Skeletal muscle satellite cell (primary cell): ENCODE results near the gene CACNB4.
A peak's percentile ranks its signal among the peaks of the same experiment; 100 is the strongest.
"Not testable (repeated sequence)": the region's sequence is repeated elsewhere in the genome, so short reads cannot be mapped to it uniquely, and the experiment has no call there.

ENCODE experiments used
- H3K27me3 ChIP-seq: 2 replicates; pipeline ENCODE4 v1.7.0; 2013; ENCODE audit warnings: low read length; ENCODE audit not compliant: control insufficient read depth, insufficient read depth
- H3K36me3 ChIP-seq: 2 replicates; pipeline ENCODE4 v1.7.0; 2013; ENCODE audit warnings: mild to moderate bottlenecking, control low read depth, low read length; ENCODE audit not compliant: insufficient read depth
- H3K4me1 ChIP-seq: 2 replicates; pipeline ENCODE4 v1.7.0; 2013; ENCODE audit warnings: low read length; ENCODE audit not compliant: control insufficient read depth, insufficient read depth
- H3K4me2 ChIP-seq: 2 replicates; pipeline ENCODE4 v1.7.0; 2013; ENCODE audit warnings: mild to moderate bottlenecking, low read length
- H3K4me3 ChIP-seq: 2 replicates; pipeline ENCODE4 v1.7.0; 2013; ENCODE audit warnings: low read length
- H3K9ac ChIP-seq: 2 replicates; pipeline ENCODE4 v1.7.0; 2013; ENCODE audit warnings: mild to moderate bottlenecking, low read depth, low read length, moderate library complexity
- H3K9me3 ChIP-seq: replicated peaks from 2 replicates; pipeline ENCODE4 v1.7.0; 2013; ENCODE audit warnings: mild to moderate bottlenecking, control low read depth, low read length

Gene CACNB4

GRCh38 chr2:152103271-152103670 lies 4.4 kb upstream of the CACNB4 start:
- Histone ChIP-seq H3K4me1 (peaks cover 14% of the 10 kb centered on the region), H3K4me2 (no peak overlapping the region), H3K4me3 (no peak overlapping the region), H3K9me3 (no peaks in the 10 kb centered on the region), H3K36me3 (no peaks in the 10 kb centered on the region), H3K27me3 (peaks cover 36% of the 10 kb centered on the region), H3K9ac (no peak overlapping the region)

GRCh38 chr2:152100961-152101360 lies 2.1 kb upstream of the CACNB4 start:
- H3K9ac ChIP-seq: no peak overlapping the region
- H3K4me1 ChIP-seq: peaks cover 25% of the 10 kb centered on the region
- no peak overlapping the region for H3K4me2 ChIP-seq
- peaks cover 57% of the 10 kb centered on the region for H3K27me3 ChIP-seq
- no peaks in the 10 kb centered on the region for H3K9me3 ChIP-seq
- no peak overlapping the region for H3K4me3 ChIP-seq
- H3K36me3 ChIP-seq: no peaks in the 10 kb centered on the region

GRCh38 chr2:152099367-152100050 lies 665 bp upstream of the CACNB4 start:
- Histone ChIP-seq H3K4me1 (peaks cover 25% of the 10 kb centered on the region), H3K9me3 (no peaks in the 10 kb centered on the region), H3K9ac (peak overlapping the region; percentile 19), H3K36me3 (no peaks in the 10 kb centered on the region), H3K4me2 (peak overlapping the region; percentile 77), H3K4me3 (peak overlapping the region; percentile 51), H3K27me3 (peaks cover 68% of the 10 kb centered on the region)

- no peaks in the 10 kb centered on the region for H3K9me3 ChIP-seq
- H3K27me3 ChIP-seq: peaks cover 68% of the 10 kb centered on the region
- no peaks in the 10 kb centered on the region for H3K36me3 ChIP-seq
- H3K4me3 ChIP-seq: peak overlapping the region; percentile 51
- peak overlapping the region; percentile 77 for H3K4me2 ChIP-seq
- H3K9ac ChIP-seq: no peak overlapping the region
- peaks cover 25% of the 10 kb centered on the region for H3K4me1 ChIP-seq
These were observed 896 bp downstream of the CACNB4 start for GRCh38 chr2:152097801-152098495.

- Histone ChIP-seq H3K4me1 (peaks cover 25% of the 10 kb centered on the region), H3K9ac (no peak overlapping the region), H3K36me3 (no peaks in the 10 kb centered on the region), H3K4me3 (peak overlapping the region; percentile 51), H3K27me3 (peaks cover 68% of the 10 kb centered on the region), H3K4me2 (peak overlapping the region; percentile 77), H3K9me3 (no peaks in the 10 kb centered on the region)
These were observed 1.5 kb downstream of the CACNB4 start for GRCh38 chr2:152097290-152097800.

- H3K9me3 ChIP-seq: no peaks in the 10 kb centered on the region
- no peak overlapping the region for H3K4me3 ChIP-seq
- peaks cover 25% of the 10 kb centered on the region for H3K4me1 ChIP-seq
- peaks cover 65% of the 10 kb centered on the region for H3K27me3 ChIP-seq
- H3K9ac ChIP-seq: no peak overlapping the region
- no peak overlapping the region for H3K4me2 ChIP-seq
- no peaks in the 10 kb centered on the region for H3K36me3 ChIP-seq
These were observed 3.7 kb downstream of the CACNB4 start for GRCh38 chr2:152095146-152095545.

- no peak overlapping the region for H3K4me3 ChIP-seq
- H3K4me1 ChIP-seq: peaks cover 19% of the 10 kb centered on the region
- no peak overlapping the region for H3K4me2 ChIP-seq
- H3K9ac ChIP-seq: no peak overlapping the region
- no peaks in the 10 kb centered on the region for H3K36me3 ChIP-seq
- H3K27me3 ChIP-seq: peaks cover 63% of the 10 kb centered on the region
- no peaks in the 10 kb centered on the region for H3K9me3 ChIP-seq
These were observed 4.8 kb downstream of the CACNB4 start for GRCh38 chr2:152094014-152094413.

- Histone ChIP-seq H3K9me3 (no peaks in the 10 kb centered on the region), H3K9ac (no peak overlapping the region), H3K36me3 (no peaks in the 10 kb centered on the region), H3K27me3 (peaks cover 66% of the 10 kb centered on the region), H3K4me3 (no peak overlapping the region), H3K4me2 (no peak overlapping the region), H3K4me1 (peaks cover 13% of the 10 kb centered on the region)
These were observed 5.4 kb downstream of the CACNB4 start for GRCh38 chr2:152093464-152093863.

GRCh38 chr2:152092095-152092494 lies 6.7 kb downstream of the CACNB4 start:
- H3K9me3 ChIP-seq: no peaks in the 10 kb centered on the region
- H3K9ac ChIP-seq: no peak overlapping the region
- H3K36me3 ChIP-seq: no peaks in the 10 kb centered on the region
- no peaks in the 10 kb centered on the region for H3K4me1 ChIP-seq
- peaks cover 56% of the 10 kb centered on the region for H3K27me3 ChIP-seq
- H3K4me3 ChIP-seq: no peak overlapping the region
- no peak overlapping the region for H3K4me2 ChIP-seq

- H3K36me3 ChIP-seq, H3K4me1 ChIP-seq, H3K9ac ChIP-seq, H3K4me3 ChIP-seq, H3K9me3 ChIP-seq, H3K4me2 ChIP-seq: not testable (repeated sequence)
- peaks cover 46% of the 10 kb centered on the region for H3K27me3 ChIP-seq
These were observed 8.1 kb downstream of the CACNB4 start for GRCh38 chr2:152090726-152091125.

GRCh38 chr2:152089238-152089637 lies 9.6 kb downstream of the CACNB4 start:
- Histone ChIP-seq H3K9me3 (no peaks in the 10 kb centered on the region), H3K27me3 (peaks cover 41% of the 10 kb centered on the region), H3K36me3 (no peaks in the 10 kb centered on the region), H3K4me3 (no peak overlapping the region), H3K4me1 (no peaks in the 10 kb centered on the region), H3K9ac (no peak overlapping the region), H3K4me2 (no peak overlapping the region)

- Histone ChIP-seq H3K4me2 (no peak overlapping the region), H3K4me1 (no peaks in the 10 kb centered on the region), H3K27me3 (peaks cover 46% of the 10 kb centered on the region), H3K4me3 (no peak overlapping the region), H3K9me3 (no peaks in the 10 kb centered on the region), H3K9ac (no peak overlapping the region), H3K36me3 (no peaks in the 10 kb centered on the region)
These were observed 10.8 kb downstream of the CACNB4 start for GRCh38 chr2:152088006-152088405.
